Measurements from ENCODE around the gene LHPP. TPM values are rescaled to one million over a fixed set of nuclear protein-coding genes. Genes with fewer than 3 reads are reported as not detected.

The LHPP gene
- total RNA-seq, 2 experiments from 2014 or later: 17.6 to 20.7 TPM

- ChIA-PET CTCF (no interaction called here), POLR2A (no interaction called here)
- Mint-ChIP-seq H3K4me3 (no peak overlapping the region), H3K27me3 (no peaks in the 10 kb centered on the region), H3K4me1 (peaks cover 4% of the 10 kb centered on the region), H3K36me3 (ENCODE audit: low read depth) (no peaks in the 10 kb centered on the region), H3K27ac (no peak overlapping the region), H3K9me3 (no peaks in the 10 kb centered on the region)
- no peak for DNase-seq
These were observed 53.8 kb downstream of the LHPP start for GRCh38 chr10:124515244-124515970.

- POLR2A ChIA-PET: no interaction called here
- H3K4me3 Mint-ChIP-seq: no peak overlapping the region
- H3K4me1 Mint-ChIP-seq: peaks cover 3% of the 10 kb centered on the region
- H3K36me3 Mint-ChIP-seq (ENCODE audit: low read depth): no peaks in the 10 kb centered on the region
- H3K9me3 Mint-ChIP-seq: no peaks in the 10 kb centered on the region
- no peaks in the 10 kb centered on the region for H3K27me3 Mint-ChIP-seq
- CTCF ChIA-PET: no interaction called here
- no peak overlapping the region for H3K27ac Mint-ChIP-seq
- no peak for DNase-seq
These were observed 54.6 kb downstream of the LHPP start for GRCh38 chr10:124516181-124516580.

GRCh38 chr10:124516746-124517397 lies 55.2 kb downstream of the LHPP start:
- no peak for DNase-seq
- POLR2A ChIA-PET: no interaction called here
- Mint-ChIP-seq H3K4me1 (no peaks in the 10 kb centered on the region), H3K27me3 (no peaks in the 10 kb centered on the region), H3K36me3 (ENCODE audit: low read depth) (no peaks in the 10 kb centered on the region), H3K27ac (no peak overlapping the region), H3K9me3 (no peaks in the 10 kb centered on the region), H3K4me3 (no peak overlapping the region)
- CTCF ChIA-PET: no interaction called here

- ChIA-PET POLR2A (no interaction called here), CTCF (no interaction called here)
- Mint-ChIP-seq H3K4me3 (no peak overlapping the region), H3K4me1 (no peaks in the 10 kb centered on the region), H3K9me3 (no peaks in the 10 kb centered on the region), H3K27ac (no peak overlapping the region), H3K36me3 (ENCODE audit: low read depth) (no peaks in the 10 kb centered on the region), H3K27me3 (no peaks in the 10 kb centered on the region)
- no peak for DNase-seq
These were observed 55.8 kb downstream of the LHPP start for GRCh38 chr10:124517461-124517860.

- Mint-ChIP-seq H3K36me3 (ENCODE audit: low read depth) (no peaks in the 10 kb centered on the region), H3K27ac (no peak overlapping the region), H3K4me1 (no peaks in the 10 kb centered on the region), H3K4me3 (no peak overlapping the region), H3K27me3 (no peaks in the 10 kb centered on the region), H3K9me3 (no peaks in the 10 kb centered on the region)
- ChIA-PET CTCF (no interaction called here), POLR2A (no interaction called here)
- DNase-seq: no peak
These were observed 56.3 kb downstream of the LHPP start for GRCh38 chr10:124517931-124518330.

GRCh38 chr10:124518366-124518765 lies 56.7 kb downstream of the LHPP start:
- POLR2A ChIA-PET: no interaction called here
- Mint-ChIP-seq H3K4me3 (no peak overlapping the region), H3K27ac (no peak overlapping the region), H3K36me3 (ENCODE audit: low read depth) (no peaks in the 10 kb centered on the region), H3K4me1 (no peaks in the 10 kb centered on the region), H3K27me3 (no peaks in the 10 kb centered on the region), H3K9me3 (no peaks in the 10 kb centered on the region)
- CTCF ChIA-PET: no interaction called here
- DNase-seq: no peak

GRCh38 chr10:124520558-124521428 lies 59.2 kb downstream of the LHPP start:
- Mint-ChIP-seq H3K4me3 (no peak overlapping the region), H3K27ac (no peak overlapping the region), H3K27me3 (no peaks in the 10 kb centered on the region), H3K4me1 (no peaks in the 10 kb centered on the region), H3K9me3 (no peaks in the 10 kb centered on the region), H3K36me3 (ENCODE audit: low read depth) (no peaks in the 10 kb centered on the region)
- no peak for DNase-seq
- ChIA-PET CTCF (interaction anchor here (1.1 kb wide), 1 partner anchor 9 kb away, joined by 3 read pairs; no protein-coding TSS in a partner anchor), POLR2A (no interaction called here)

- no peak overlapping the region for H3K4me3 Mint-ChIP-seq
- H3K4me1 Mint-ChIP-seq: no peaks in the 10 kb centered on the region
- H3K27me3 Mint-ChIP-seq: no peaks in the 10 kb centered on the region
- H3K9me3 Mint-ChIP-seq: no peaks in the 10 kb centered on the region
- CTCF ChIA-PET: no interaction called here
- DNase-seq: no peak
- POLR2A ChIA-PET: no interaction called here
- H3K27ac Mint-ChIP-seq: no peak overlapping the region
- H3K36me3 Mint-ChIP-seq (ENCODE audit: low read depth): no peaks in the 10 kb centered on the region
These were observed 59.8 kb downstream of the LHPP start for GRCh38 chr10:124521429-124521871.

GRCh38 chr10:124522131-124522932 lies 60.7 kb downstream of the LHPP start:
- no peaks in the 10 kb centered on the region for H3K36me3 Mint-ChIP-seq (ENCODE audit: low read depth)
- H3K4me1 Mint-ChIP-seq: no peaks in the 10 kb centered on the region
- H3K27ac Mint-ChIP-seq: no peak overlapping the region
- ChIA-PET CTCF (interaction anchor here (1.6 kb wide), 1 partner anchor 223 kb away, joined by 5 read pairs; no protein-coding TSS in a partner anchor), POLR2A (no interaction called here)
- H3K4me3 Mint-ChIP-seq: no peak overlapping the region
- no peaks in the 10 kb centered on the region for H3K9me3 Mint-ChIP-seq
- DNase-seq: no peak
- H3K27me3 Mint-ChIP-seq: no peaks in the 10 kb centered on the region

- POLR2A ChIA-PET: no interaction called here
- no peaks in the 10 kb centered on the region for H3K27me3 Mint-ChIP-seq
These were observed 61.6 kb downstream of the LHPP start for GRCh38 chr10:124522933-124523871.

GRCh38 chr10:124523901-124524300 lies 62.3 kb downstream of the LHPP start:
- H3K27ac Mint-ChIP-seq: no peak overlapping the region
- no peaks in the 10 kb centered on the region for H3K4me1 Mint-ChIP-seq
- H3K36me3 Mint-ChIP-seq (ENCODE audit: low read depth): no peaks in the 10 kb centered on the region
- ChIA-PET POLR2A (interaction anchor here (0.7 kb wide), 1 partner anchor 102 kb away, joined by 3 read pairs; no protein-coding TSS in a partner anchor), CTCF (interaction anchor here (1.6 kb wide), 1 partner anchor 222 kb away, joined by 5 read pairs; no protein-coding TSS in a partner anchor)
- no peaks in the 10 kb centered on the region for H3K27me3 Mint-ChIP-seq
- no peak overlapping the region for H3K4me3 Mint-ChIP-seq
- H3K9me3 Mint-ChIP-seq: no peaks in the 10 kb centered on the region
- DNase-seq: no peak

More at GRCh38 chr10:124522933-124523871, 61.6 kb downstream of the LHPP start:
- CTCF ChIA-PET: interaction anchor here (1.6 kb wide), 1 partner anchor 223 kb away, joined by 5 read pairs; no protein-coding TSS in a partner anchor
- no peak overlapping the region for H3K27ac Mint-ChIP-seq
- H3K4me1 Mint-ChIP-seq: no peaks in the 10 kb centered on the region
- H3K9me3 Mint-ChIP-seq: no peaks in the 10 kb centered on the region
- no peaks in the 10 kb centered on the region for H3K36me3 Mint-ChIP-seq (ENCODE audit: low read depth)
- no peak for DNase-seq
- H3K4me3 Mint-ChIP-seq: no peak overlapping the region
